MM.1S (cell line): Measurements from ENCODE around the gene SPEF1.

Experiments used
- DNase-seq: peaks from one replicate; pipeline ENCODE4 v3.0.0-alpha.2; 2015
- H2AFZ ChIP-seq: fragments of 300-600 bp; sonication (generic); 2 replicates; pipeline ENCODE4 v1.6.0; 2016; ENCODE audit warnings: antibody characterized with exemption, low read length
- H3F3A ChIP-seq: fragments of 300-600 bp; sonication (generic); 2 replicates; pipeline ENCODE4 v1.6.1; 2016; ENCODE audit warnings: mild to moderate bottlenecking, antibody characterized with exemption, low read length, moderate library complexity, mixed read lengths; ENCODE audit not compliant: insufficient read depth
- H3K27ac ChIP-seq: fragments of 300-600 bp; sonication (generic); 2 replicates; pipeline ENCODE4 v1.5.1; 2016; ENCODE audit warnings: mild to moderate bottlenecking, low read length
- H3K27me3 ChIP-seq: fragments of 300-600 bp; sonication (generic); replicated peaks from 2 replicates; pipeline ENCODE4 v1.6.0; 2016; ENCODE audit warnings: low read length; ENCODE audit not compliant: insufficient read depth
- H3K36me3 ChIP-seq: fragments of 300-600 bp; sonication (generic); replicated peaks from 2 replicates; pipeline ENCODE4 v1.6.1; 2016; ENCODE audit warnings: mild to moderate bottlenecking, low read length, mixed read lengths; ENCODE audit not compliant: insufficient read depth
- H3K4me1 ChIP-seq: fragments of 300-600 bp; sonication (generic); 2 replicates; pipeline ENCODE4 v1.6.1; 2016; ENCODE audit warnings: low read length, mixed read lengths
- H3K4me2 ChIP-seq: fragments of 300-600 bp; sonication (generic); 2 replicates; pipeline ENCODE4 v1.6.0; 2016; ENCODE audit warnings: low read depth, low read length
- H3K4me3 ChIP-seq: fragments of 300-600 bp; sonication (generic); 2 replicates; pipeline ENCODE4 v1.5.1; 2016; ENCODE audit warnings: low read length, mixed read lengths
- H3K79me2 ChIP-seq: fragments of 300-600 bp; sonication (generic); 2 replicates; pipeline ENCODE4 v1.6.1; 2016; ENCODE audit warnings: mixed run types, low read length, mixed read lengths
- H3K9ac ChIP-seq: fragments of 300-600 bp; sonication (generic); 2 replicates; pipeline ENCODE4 v1.6.1; 2016; ENCODE audit warnings: low read length, mixed read lengths
- H3K9me2 ChIP-seq: fragments of 300-600 bp; sonication (generic); replicated peaks from 2 replicates; pipeline ENCODE4 v1.6.1; 2016; ENCODE audit warnings: mild to moderate bottlenecking, low read length, mixed read lengths; ENCODE audit not compliant: insufficient read depth
- H3K9me3 ChIP-seq: fragments of 300-600 bp; sonication (generic); replicated peaks from 2 replicates; pipeline ENCODE4 v1.6.1; 2016; ENCODE audit warnings: mild to moderate bottlenecking, low read length, mixed read lengths; ENCODE audit not compliant: insufficient read depth
- H4K20me1 ChIP-seq: fragments of 300-600 bp; sonication (generic); 2 replicates; pipeline ENCODE4 v1.6.1; 2016; ENCODE audit warnings: mild to moderate bottlenecking, low read length, moderate library complexity, mixed read lengths; ENCODE audit not compliant: insufficient read depth
- CTCF ChIP-seq: fragments of 300-600 bp; sonication (generic); IDR thresholded peaks from 2 replicates; pipeline ENCODE4 v1.5.1; 2016; ENCODE audit warnings: antibody characterized with exemption, low read length, mixed read lengths
- EZH2 ChIP-seq: fragments of 300-600 bp; sonication (generic); optimal IDR thresholded peaks from 2 replicates; pipeline ENCODE3; 2017; ENCODE audit warnings: low read depth, mild to moderate bottlenecking, antibody characterized with exemption, low read length, mixed read lengths
- EZH2phosphoT487 ChIP-seq: fragments of 300-600 bp; sonication (generic); IDR thresholded peaks from 2 replicates; pipeline ENCODE4 v1.6.1; 2018; ENCODE audit warnings: antibody characterized with exemption, low read length

Gene SPEF1

GRCh38 chr20:3777381-3777715 lies 3.9 kb downstream of the SPEF1 start:
- peaks cover 26% of the 10 kb centered on the region for H3K27me3 ChIP-seq
- H3K4me1 ChIP-seq = peaks cover 10% of the 10 kb centered on the region
- DNase-seq = no peak
- no peaks in the 10 kb centered on the region for H3K79me2 ChIP-seq
- H3K9ac ChIP-seq = no peak overlapping the region; the same call in 1 of the 2 replicates
- H3K9me3 ChIP-seq = no peaks in the 10 kb centered on the region
- peak overlapping the region; percentile 83 for H3K4me2 ChIP-seq
- H2AFZ ChIP-seq = peak overlapping the region; percentile 91
- peaks cover 7% of the 10 kb centered on the region; the same call in 1 of the 2 replicates for H3F3A ChIP-seq
- TF ChIP-seq EZH2 = no peak
- no peak for TF ChIP-seq CTCF
- TF ChIP-seq EZH2phosphoT487 = no peak
- H3K4me3 ChIP-seq = peak overlapping the region; percentile 61
- no peaks in the 10 kb centered on the region for H4K20me1 ChIP-seq
- H3K9me2 ChIP-seq = no peaks in the 10 kb centered on the region
- no peaks in the 10 kb centered on the region for H3K36me3 ChIP-seq
- no peak overlapping the region for H3K27ac ChIP-seq

- Histone ChIP-seq H3K79me2 (no peaks in the 10 kb centered on the region), H3F3A (no peaks in the 10 kb centered on the region), H3K9me2 (no peaks in the 10 kb centered on the region), H3K27ac (no peak overlapping the region), H3K9ac (no peak overlapping the region), H3K4me1 (peaks cover 7% of the 10 kb centered on the region), H3K4me2 (no peak overlapping the region), H2AFZ (no peak overlapping the region), H3K4me3 (no peak overlapping the region), H3K27me3 (peaks cover 26% of the 10 kb centered on the region), H3K36me3 (no peaks in the 10 kb centered on the region), H3K9me3 (no peaks in the 10 kb centered on the region), H4K20me1 (no peaks in the 10 kb centered on the region)
- DNase-seq = no peak
- TF ChIP-seq EZH2 = no peak
- no peak for TF ChIP-seq CTCF
- TF ChIP-seq EZH2phosphoT487 = no peak
These were observed 5.7 kb downstream of the SPEF1 start for GRCh38 chr20:3775457-3776108.

- TF ChIP-seq CTCF = no peak
- Histone ChIP-seq H3K4me3 (no peak overlapping the region), H3K9me3 (no peaks in the 10 kb centered on the region), H3K79me2 (peaks cover 8% of the 10 kb centered on the region), H3F3A (peaks cover 11% of the 10 kb centered on the region), H3K9ac (no peak overlapping the region), H3K27me3 (no peaks in the 10 kb centered on the region), H4K20me1 (no peaks in the 10 kb centered on the region), H3K4me1 (peaks cover 9% of the 10 kb centered on the region), H3K27ac (no peak overlapping the region), H2AFZ (no peak overlapping the region), H3K9me2 (no peaks in the 10 kb centered on the region), H3K4me2 (no peak overlapping the region), H3K36me3 (no peaks in the 10 kb centered on the region)
- DNase-seq = no peak
These were observed 9.6 kb downstream of the SPEF1 start for GRCh38 chr20:3771552-3772058.
